Gastroesophageal sphincter (tissue), 4 donors: ENCODE data around the gene NAA35. TPM values are rescaled to one million over a fixed set of nuclear protein-coding genes. Genes with fewer than 3 reads are reported as not detected.

ENCODE experiments used
- ATAC-seq: fragments of 150-250 bp; one replicate; pipeline ENCODE4 v1.9.1; 2016; ENCODE audit warnings: mild to moderate bottlenecking, moderate library complexity
- H3K27ac ChIP-seq, 4 donors: fragments of 200-600 bp; sonication (generic) in 3 of 4; 1 replicate in 3 of 4; 2 replicates in 1 of 4; pipeline ENCODE4 v1.5.1; 2016 to 2019
- H3K27me3 ChIP-seq: fragments of 200-600 bp; sonication (generic); one replicate; pipeline ENCODE4 v1.5.1; 2019
- H3K36me3 ChIP-seq, 2 donors: fragments of 200-600 bp; sonication (generic); one replicate each; pipeline ENCODE4 v1.5.1; 2019; ENCODE audit warnings: control low read depth in 1 of 2
- H3K4me1 ChIP-seq, 3 donors: fragments of 200-600 bp; sonication (generic); 1 replicate in 2 of 3; 2 replicates in 1 of 3; pipeline ENCODE4 v1.5.1; 2016 to 2019; ENCODE audit warnings: control low read depth in 2 of 3
- H3K4me3 ChIP-seq, 2 donors: fragments of 200-600 bp; sonication (generic); one replicate each; pipeline ENCODE4 v1.5.1; 2019; ENCODE audit warnings: mild to moderate bottlenecking in 1 of 2, moderate library complexity in 1 of 2
- H3K9me3 ChIP-seq, 3 donors: fragments of 200-600 bp; sonication (generic); one replicate each; pipeline ENCODE4 v1.5.1; 2017 to 2019; ENCODE audit warnings: control low read depth in 2 of 3
- EP300 ChIP-seq: sonication (generic); formaldehyde crosslinking; IDR thresholded peaks from one replicate; pipeline ENCODE4 v1.6.1; 2017; ENCODE audit warnings: antibody characterized with exemption, mild to moderate bottlenecking
- POLR2A ChIP-seq, 2 donors: fragments of 450-650 bp; IDR thresholded peaks; one replicate each; pipeline ENCODE4 v1.6.1; 2017; ENCODE audit warnings: antibody characterized with exemption in 2 of 2, mild to moderate bottlenecking in 2 of 2, moderate library complexity in 1 of 2
- POLR2AphosphoS5 ChIP-seq: sonication (generic); formaldehyde crosslinking; IDR thresholded peaks from one replicate; pipeline ENCODE4 v1.6.1; 2017; ENCODE audit warnings: antibody characterized with exemption
- WGBS, 2 donors: methylation state at CpG; one replicate each; pipeline ENCODE4 v1.1.5; 2018; ENCODE audit warnings: low coverage in 1 of 2; 5-methylcytosine and 5-hydroxymethylcytosine counted together
- total RNA-seq, 4 donors: library from RNA; depleted of rRNA; stranded (reverse); fragments of >200 nt; gene quantifications; one replicate each; pipeline ENCODE4 v1.1.0, GENCODE V29; 2016
- TF ChIP-seq, protein P1 (sequence below), 4 experiments: fragments of 200-600 bp in 2 of 4; fragments of 450-650 bp in 2 of 4; sonication (generic) in 1 of 4; IDR thresholded peaks; one replicate each; pipeline ENCODE4 v1.5.1; 2017 to 2019; ENCODE audit warnings: antibody characterized with exemption in 4 of 4, mild to moderate bottlenecking in 2 of 4, moderate library complexity in 2 of 4

NAA35 gene
- total RNA-seq, 4 donors from 2014 or later: 20.0 to 23.7 (median 23.4) TPM

DNA sequence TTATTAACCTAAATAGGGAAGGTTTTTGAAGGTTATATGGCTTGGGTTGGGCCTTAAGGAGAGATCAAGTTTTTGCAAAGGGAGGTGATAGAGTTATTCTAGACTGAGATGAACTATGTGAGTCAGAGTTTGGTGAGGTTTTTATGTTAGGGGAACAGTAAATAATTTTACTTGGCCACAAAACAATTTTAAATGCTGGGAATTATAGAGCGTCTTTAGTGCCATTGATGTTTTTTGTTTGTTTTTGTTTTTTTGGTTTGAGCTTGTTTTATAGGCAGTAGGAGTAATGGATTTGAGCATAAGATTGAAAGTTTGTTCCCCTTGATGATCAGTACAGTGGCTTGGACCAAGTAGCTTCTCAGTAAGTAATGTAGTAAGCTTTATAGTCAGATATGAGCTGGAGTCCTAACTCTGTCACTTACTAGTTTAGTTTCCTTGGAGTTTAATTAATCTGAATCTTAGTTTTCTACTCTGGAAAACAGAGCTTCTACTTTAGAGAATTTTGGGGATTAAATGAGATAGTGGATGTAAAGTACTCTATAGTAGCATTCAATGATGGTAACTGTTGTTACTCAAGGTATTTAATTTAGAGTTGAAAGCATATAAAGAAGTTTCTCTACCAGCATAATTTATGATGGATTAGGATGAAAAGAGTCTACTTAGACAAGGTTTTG lies 2.9 kb downstream of the NAA35 start:
- no peak for TF ChIP-seq POLR2A (IDR thresholded peaks at IDR 0.05)
- H3K4me1 ChIP-seq: peaks cover 0 to 76% (median 4%) of the 10 kb centered on the region in 3 donors
- H3K9me3 ChIP-seq: no peaks in the 10 kb centered on the region
- no peak for ATAC-seq
- H3K36me3 ChIP-seq: peaks cover 0 to 19% of the 10 kb centered on the region in 2 donors
- WGBS, 2 donors: 36 to 94% methylated on average over 1 of the region's 1 CpG
- no peaks in the 10 kb centered on the region for H3K27me3 ChIP-seq
- peak overlapping the region in 3 of 4 donors; percentile 55 to 97 (median 95) for H3K27ac ChIP-seq
- H3K4me3 ChIP-seq: no peak overlapping the region

DNA sequence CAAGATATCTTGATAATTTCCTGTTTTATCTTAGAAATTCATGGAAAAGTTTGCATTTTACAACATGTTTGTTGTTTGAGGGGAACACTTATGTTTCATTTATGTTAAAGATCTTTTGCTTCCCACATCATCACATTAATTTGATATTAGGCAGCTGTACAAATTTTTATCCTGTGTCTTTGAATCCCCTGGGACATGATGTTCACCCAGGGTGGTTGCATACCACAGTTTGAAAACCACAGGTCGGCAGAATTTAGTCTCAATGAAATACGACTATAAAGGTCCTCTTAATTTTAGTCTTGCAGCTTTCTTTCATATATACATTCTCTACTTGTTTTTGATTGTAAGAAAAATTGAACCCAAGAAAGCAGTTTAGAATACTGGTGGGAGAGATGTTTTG lies 3.7 kb downstream of the NAA35 start:
- 43 to 58% methylated on average over 2 of the region's 2 CpGs for WGBS, 2 donors
- no peak for TF ChIP-seq POLR2A (IDR thresholded peaks at IDR 0.05)
- TF ChIP-seq, protein P1, sequence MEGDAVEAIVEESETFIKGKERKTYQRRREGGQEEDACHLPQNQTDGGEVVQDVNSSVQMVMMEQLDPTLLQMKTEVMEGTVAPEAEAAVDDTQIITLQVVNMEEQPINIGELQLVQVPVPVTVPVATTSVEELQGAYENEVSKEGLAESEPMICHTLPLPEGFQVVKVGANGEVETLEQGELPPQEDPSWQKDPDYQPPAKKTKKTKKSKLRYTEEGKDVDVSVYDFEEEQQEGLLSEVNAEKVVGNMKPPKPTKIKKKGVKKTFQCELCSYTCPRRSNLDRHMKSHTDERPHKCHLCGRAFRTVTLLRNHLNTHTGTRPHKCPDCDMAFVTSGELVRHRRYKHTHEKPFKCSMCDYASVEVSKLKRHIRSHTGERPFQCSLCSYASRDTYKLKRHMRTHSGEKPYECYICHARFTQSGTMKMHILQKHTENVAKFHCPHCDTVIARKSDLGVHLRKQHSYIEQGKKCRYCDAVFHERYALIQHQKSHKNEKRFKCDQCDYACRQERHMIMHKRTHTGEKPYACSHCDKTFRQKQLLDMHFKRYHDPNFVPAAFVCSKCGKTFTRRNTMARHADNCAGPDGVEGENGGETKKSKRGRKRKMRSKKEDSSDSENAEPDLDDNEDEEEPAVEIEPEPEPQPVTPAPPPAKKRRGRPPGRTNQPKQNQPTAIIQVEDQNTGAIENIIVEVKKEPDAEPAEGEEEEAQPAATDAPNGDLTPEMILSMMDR (IDR thresholded peaks at IDR 0.05): no peak
- no peak for TF ChIP-seq POLR2AphosphoS5
- no peak for TF ChIP-seq EP300
- Histone ChIP-seq H3K9me3 (no peaks in the 10 kb centered on the region), H3K27me3 (no peaks in the 10 kb centered on the region), H3K27ac (peak overlapping the region in 3 of 4 donors; percentile 55 to 97 (median 95)), H3K4me1 (peaks cover 0 to 84% (median 4%) of the 10 kb centered on the region in 3 donors), H3K4me3 (no peak overlapping the region), H3K36me3 (peaks cover 0 to 19% of the 10 kb centered on the region in 2 donors)
- ATAC-seq: no peak

DNA sequence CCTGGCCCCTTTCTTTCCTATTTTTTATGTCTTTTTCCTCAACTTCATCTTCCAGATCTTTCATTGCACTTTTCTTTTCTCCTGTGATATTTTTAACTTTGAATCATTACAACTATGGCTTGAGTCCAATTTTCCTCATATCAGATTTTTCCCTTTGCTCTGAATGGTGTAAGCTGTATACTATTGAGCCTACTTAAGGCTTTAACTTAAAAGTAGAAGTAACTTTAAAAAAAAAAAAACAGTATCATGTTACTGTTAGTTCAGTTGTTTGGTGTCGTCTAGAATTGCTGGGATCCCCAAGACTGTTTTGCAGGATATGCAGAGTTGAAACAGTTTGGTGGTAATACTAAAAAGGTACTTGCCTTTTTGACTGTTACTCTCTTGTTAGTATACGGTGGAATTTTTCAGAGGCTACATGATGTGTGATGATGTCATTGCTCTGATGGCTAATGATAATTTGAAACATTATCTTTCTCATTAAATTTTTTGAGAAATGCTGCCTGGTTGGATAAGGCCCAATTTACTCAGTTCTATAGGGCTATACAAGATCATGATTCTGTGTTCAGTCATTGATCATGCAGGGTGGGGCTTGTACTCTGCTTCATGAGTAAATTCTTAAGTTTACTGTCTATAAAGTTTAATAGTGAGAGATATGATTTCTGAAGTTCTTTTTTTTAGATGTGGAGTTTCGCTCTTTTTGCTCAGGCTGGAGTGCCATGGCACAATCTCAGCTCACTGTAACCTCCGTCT lies 8.8 kb downstream of the NAA35 start:
- TF ChIP-seq, protein P1 (IDR thresholded peaks at IDR 0.05): no peak
- no peaks in the 10 kb centered on the region for H3K27me3 ChIP-seq
- H3K4me1 ChIP-seq: peaks cover 0 to 78% (median 4%) of the 10 kb centered on the region in 3 donors
- no peak overlapping the region for H3K4me3 ChIP-seq
- 51 to 54% methylated on average over 3 to 4 of the region's 4 CpGs for WGBS, 2 donors
- H3K27ac ChIP-seq: peak overlapping the region in 2 of 4 donors; percentile 24 to 47
- ATAC-seq: no peak
- H3K36me3 ChIP-seq: peaks cover 0 to 28% of the 10 kb centered on the region in 2 donors
- H3K9me3 ChIP-seq: no peaks in the 10 kb centered on the region

DNA sequence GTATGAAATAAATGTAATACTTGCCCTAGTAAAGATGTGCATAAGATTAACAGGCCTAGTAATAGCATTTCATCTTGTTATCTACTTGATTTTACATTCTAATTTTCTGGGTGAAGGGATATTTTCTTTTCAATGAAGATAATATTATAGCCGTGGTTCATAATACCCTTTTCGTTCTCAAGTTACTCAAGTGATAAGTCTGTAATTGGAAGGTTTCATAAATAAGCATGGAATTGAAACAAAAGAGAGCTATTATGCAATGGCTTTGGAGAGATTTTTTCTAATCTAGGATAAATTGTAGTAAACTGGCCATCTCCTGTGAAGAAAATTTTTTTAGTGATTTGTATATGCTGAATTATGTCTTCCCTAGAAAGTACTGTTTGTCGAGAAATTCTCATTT lies 19.0 kb downstream of the NAA35 start:
- peak overlapping the region in 2 of 4 donors; percentile 42 to 60 for H3K27ac ChIP-seq
- no peak for ATAC-seq
- no peaks in the 10 kb centered on the region for H3K27me3 ChIP-seq
- peaks cover 4 to 38% of the 10 kb centered on the region in 2 donors for H3K36me3 ChIP-seq
- TF ChIP-seq POLR2AphosphoS5 (no peak), POLR2A (IDR thresholded peaks at IDR 0.05) (no peak), EP300 (no peak)
- TF ChIP-seq, protein P1 (IDR thresholded peaks at IDR 0.05): no peak
- no peak overlapping the region for H3K4me3 ChIP-seq
- H3K4me1 ChIP-seq: peaks cover 3 to 20% (median 7%) of the 10 kb centered on the region in 3 donors
- H3K9me3 ChIP-seq: no peaks in the 10 kb centered on the region
- WGBS, 2 donors: 62 to 74% methylated on average over 3 of the region's 3 CpGs

DNA sequence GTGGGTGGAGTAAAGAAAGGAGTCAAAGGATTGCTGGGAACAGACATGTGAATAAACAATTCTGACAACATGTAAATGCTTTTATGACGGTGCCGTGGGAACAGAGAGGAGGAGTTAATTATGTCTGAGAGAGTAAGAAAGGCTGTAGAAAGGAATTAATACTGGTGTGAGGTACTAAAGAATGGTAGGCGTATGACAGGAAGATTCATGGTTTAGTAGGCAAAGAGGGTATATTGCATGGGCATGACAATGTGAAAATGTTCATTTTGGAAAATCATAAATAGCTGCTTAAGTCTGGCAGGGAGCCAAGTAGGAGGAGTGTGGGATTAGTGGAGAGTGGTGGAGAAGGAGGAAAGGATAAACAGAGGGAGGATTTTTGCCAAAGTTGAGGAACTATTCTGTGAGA lies 19.7 kb downstream of the NAA35 start:
- H3K4me1 ChIP-seq: peaks cover 3 to 20% (median 7%) of the 10 kb centered on the region in 3 donors
- ATAC-seq: peak; percentile 39
- no peak overlapping the region for H3K4me3 ChIP-seq
- H3K27ac ChIP-seq: peak overlapping the region in 3 of 4 donors; percentile 39 to 60 (median 42)
- no peaks in the 10 kb centered on the region for H3K27me3 ChIP-seq
- H3K9me3 ChIP-seq: no peaks in the 10 kb centered on the region
- TF ChIP-seq POLR2A (IDR thresholded peaks at IDR 0.05) (no peak), POLR2AphosphoS5 (peak; percentile 37)
- 25 to 31% methylated on average over 2 to 3 of the region's 3 CpGs for WGBS, 2 donors
- peaks cover 5 to 45% of the 10 kb centered on the region in 2 donors for H3K36me3 ChIP-seq
